Activated CD4-positive, alpha-beta T cell treated with anti-CD3 and anti-CD28 coated beads, Interleukin-2, Interleukin-4, amounts not matched to agents 100 ng/mL and 50 ng/mL, durations not matched to agents 16 hours and 8 hours (primary cell): ENCODE measurements around the gene GSDMA.
"Not testable (repeated sequence)": the region's sequence is repeated elsewhere in the genome, so short reads cannot be mapped to it uniquely, and the experiment has no call there.

Experiments used
- DNase-seq: peaks from one replicate; pipeline ENCODE4 v3.0.0-alpha.2; 2020; ENCODE audit warnings: low spot score

Gene GSDMA

GRCh38 chr17:39929646-39930407, 33.0 kb upstream of the GSDMA start:
- no peak for DNase-seq

- no peak for DNase-seq
Observed at GRCh38 chr17:39933912-39934311, 28.9 kb upstream of the GSDMA start.

GRCh38 chr17:39934324-39934723, 28.5 kb upstream of the GSDMA start:
- no peak for DNase-seq

GRCh38 chr17:39935909-39936308, 26.9 kb upstream of the GSDMA start:
- DNase-seq, result no peak

- no peak for DNase-seq
Observed at GRCh38 chr17:39937447-39937846, 25.4 kb upstream of the GSDMA start.

- no peak for DNase-seq
Observed at GRCh38 chr17:39938140-39938869, 24.5 kb upstream of the GSDMA start.

- no peak for DNase-seq
Observed at GRCh38 chr17:39939106-39939505, 23.7 kb upstream of the GSDMA start.

- DNase-seq, result peak; percentile 79
Observed at GRCh38 chr17:39939588-39940419, 23.0 kb upstream of the GSDMA start.

- no peak for DNase-seq
Observed at GRCh38 chr17:39943702-39944392, 19.0 kb upstream of the GSDMA start.

GRCh38 chr17:39944393-39944711, 18.5 kb upstream of the GSDMA start:
- DNase-seq, result no peak

- DNase-seq, result no peak
Observed at GRCh38 chr17:39946551-39947330, 16.1 kb upstream of the GSDMA start.

- not testable (repeated sequence) for DNase-seq
Observed at GRCh38 chr17:39948489-39948828, 14.3 kb upstream of the GSDMA start.

- DNase-seq, result no peak
Observed at GRCh38 chr17:39949028-39949427, 13.8 kb upstream of the GSDMA start.

GRCh38 chr17:39950871-39951348, 11.9 kb upstream of the GSDMA start:
- no peak for DNase-seq

GRCh38 chr17:39951924-39952679, 10.7 kb upstream of the GSDMA start:
- no peak for DNase-seq

- DNase-seq, result peak; percentile 99
Observed at GRCh38 chr17:39952680-39953470, 9.9 kb upstream of the GSDMA start.

GRCh38 chr17:39953471-39953888, 9.3 kb upstream of the GSDMA start:
- DNase-seq, result no peak

GRCh38 chr17:39954876-39955275, 7.9 kb upstream of the GSDMA start:
- DNase-seq, result no peak

- DNase-seq, result no peak
Observed at GRCh38 chr17:39955726-39956225, 7.0 kb upstream of the GSDMA start.
